GM23248 (cell line): Measurements from ENCODE around the gene UGT2A2. TPM values are rescaled to one million over a fixed set of nuclear protein-coding genes. Genes with fewer than 3 reads are reported as not detected.

Source experiments
- DNase-seq: peaks from one replicate; pipeline ENCODE4 v3.0.0-alpha.2; 2015
- H2AFZ ChIP-seq: fragments of 200-600 bp; sonication (generic); 2 replicates; pipeline ENCODE4 v1.6.1; 2016; ENCODE audit warnings: antibody characterized with exemption
- H3F3A ChIP-seq: fragments of 200-600 bp; sonication (generic); 2 replicates; pipeline ENCODE4 v1.6.1; 2016; ENCODE audit warnings: mild to moderate bottlenecking, antibody characterized with exemption, mixed run types; ENCODE audit not compliant: insufficient read depth
- H3K27ac ChIP-seq: fragments of 200-600 bp; sonication (generic); 2 replicates; pipeline ENCODE4 v1.5.1; 2016; ENCODE audit warnings: mild to moderate bottlenecking
- H3K27me3 ChIP-seq: fragments of 200-600 bp; sonication (generic); replicated peaks from 2 replicates; pipeline ENCODE4 v1.6.1; 2016; ENCODE audit warnings: mild to moderate bottlenecking; ENCODE audit not compliant: insufficient read depth
- H3K36me3 ChIP-seq: fragments of 200-600 bp; sonication (generic); 2 replicates; pipeline ENCODE4 v1.6.1; 2016; ENCODE audit warnings: low read depth, mild to moderate bottlenecking
- H3K4me1 ChIP-seq: fragments of 200-600 bp; sonication (generic); 2 replicates; pipeline ENCODE4 v1.6.1; 2016; ENCODE audit warnings: mild to moderate bottlenecking; ENCODE audit not compliant: insufficient read depth
- H3K4me2 ChIP-seq: fragments of 200-600 bp; sonication (generic); one replicate; pipeline ENCODE4 v1.6.1; 2016; ENCODE audit warnings: mild to moderate bottlenecking; ENCODE audit not compliant: unreplicated experiment
- H3K4me3 ChIP-seq: fragments of 200-600 bp; sonication (generic); 2 replicates; pipeline ENCODE4 v1.5.1; 2016; ENCODE audit warnings: mild to moderate bottlenecking
- H3K79me2 ChIP-seq: fragments of 200-600 bp; sonication (generic); 2 replicates; pipeline ENCODE4 v1.6.1; 2016; ENCODE audit warnings: mild to moderate bottlenecking; ENCODE audit not compliant: insufficient read depth
- H3K9ac ChIP-seq: fragments of 200-600 bp; sonication (generic); 2 replicates; pipeline ENCODE4 v1.6.1; 2016; ENCODE audit warnings: mild to moderate bottlenecking
- H3K9me2 ChIP-seq: fragments of 200-600 bp; sonication (generic); 2 replicates; pipeline ENCODE4 v1.6.1; 2016; ENCODE audit warnings: mixed run types, mild to moderate bottlenecking, moderate library complexity; ENCODE audit not compliant: insufficient read depth
- H3K9me3 ChIP-seq: fragments of 200-600 bp; sonication (generic); one replicate; pipeline ENCODE4 v1.6.1; 2017; ENCODE audit warnings: low read depth
- H4K20me1 ChIP-seq: fragments of 200-600 bp; sonication (generic); 2 replicates; pipeline ENCODE4 v1.6.0; 2016; ENCODE audit not compliant: insufficient read depth
- EZH2 ChIP-seq: fragments of 200-600 bp; sonication (generic); IDR thresholded peaks from 2 replicates; pipeline ENCODE4 v1.6.1; 2018; ENCODE audit warnings: antibody characterized with exemption, mild to moderate bottlenecking; ENCODE audit not compliant: insufficient read depth, poor library complexity, severe bottlenecking
- EZH2phosphoT487 ChIP-seq: fragments of 200-600 bp; sonication (generic); IDR thresholded peaks from 2 replicates; pipeline ENCODE4 v1.6.1; 2018; ENCODE audit warnings: antibody characterized with exemption, moderate library complexity, mild to moderate bottlenecking, low read depth; ENCODE audit not compliant: insufficient read depth
- WGBS, 2 experiments: methylation state at CpG; one replicate each; pipeline ENCODE4 v1.1.6; 2015 to 2017; ENCODE audit warnings: low lambda C conversion rate in 2 of 2, low coverage in 1 of 2; ENCODE audit errors: missing lambda C conversion rate in 2 of 2; 5-methylcytosine and 5-hydroxymethylcytosine counted together
- in situ Hi-C: fragments of 300-500 bp; cut with MboI; formaldehyde crosslinking; loops from 2 replicates; pipeline ENCODE4 v1.15.0; 2020
- polyA plus RNA-seq: library from polyadenylated mRNA; unstranded; fragments of >200 nt; fragmentation: Nextera tagmentation; extraction: Ambion mirVana; gene quantifications from 2 replicates; pipeline ENCODE4 v1.2.1, GENCODE V29; 2016
- total RNA-seq: library from RNA; depleted of rRNA; stranded (reverse); fragments of >200 nt; shearing (Covaris generic); gene quantifications from 2 replicates; pipeline ENCODE4 v1.2.3, GENCODE V29; 2014

Gene UGT2A2
- total and polyA plus RNA-seq, 2 experiments from 2014 or later, result not detected

GRCh38 chr4:69601065-69601464, 38.4 kb downstream of the UGT2A2 start:
- no peak overlapping the region for H3K4me2 ChIP-seq
- no peak overlapping the region for H3K4me3 ChIP-seq
- TF ChIP-seq EZH2, result no peak
- TF ChIP-seq EZH2phosphoT487, result no peak
- no peaks in the 10 kb centered on the region for H3K9me3 ChIP-seq
- no peaks in the 10 kb centered on the region for H3K27me3 ChIP-seq
- no peaks in the 10 kb centered on the region for H4K20me1 ChIP-seq
- H3K9me2 ChIP-seq, result no peaks in the 10 kb centered on the region
- no peak overlapping the region for H2AFZ ChIP-seq
- no peak overlapping the region for H3K9ac ChIP-seq
- H3K36me3 ChIP-seq, result no peaks in the 10 kb centered on the region
- no peak overlapping the region for H3K27ac ChIP-seq
- no peak for DNase-seq
- no peaks in the 10 kb centered on the region for H3K4me1 ChIP-seq
- 43 to 48% methylated on average over 4 of the region's 4 CpGs for WGBS, 2 experiments
- no peaks in the 10 kb centered on the region for H3K79me2 ChIP-seq
- H3F3A ChIP-seq, result no peaks in the 10 kb centered on the region
- in situ Hi-C loops, result no loop called here

- WGBS, 2 experiments, result 9 to 14% methylated on average over 2 of the region's 2 CpGs
- no peaks in the 10 kb centered on the region for H3K9me3 ChIP-seq
- no peaks in the 10 kb centered on the region for H3K36me3 ChIP-seq
- H3K9ac ChIP-seq, result no peak overlapping the region
- no peak for DNase-seq
- H3K4me3 ChIP-seq, result no peak overlapping the region
- no peaks in the 10 kb centered on the region for H4K20me1 ChIP-seq
- TF ChIP-seq EZH2, result no peak
- no peak for TF ChIP-seq EZH2phosphoT487
- H3K9me2 ChIP-seq, result no peaks in the 10 kb centered on the region
- no peak overlapping the region for H2AFZ ChIP-seq
- in situ Hi-C loops, result no loop called here
- H3K27ac ChIP-seq, result no peak overlapping the region
- H3F3A ChIP-seq, result no peaks in the 10 kb centered on the region
- no peak overlapping the region for H3K4me2 ChIP-seq
- no peaks in the 10 kb centered on the region for H3K79me2 ChIP-seq
- H3K4me1 ChIP-seq, result no peaks in the 10 kb centered on the region
- no peaks in the 10 kb centered on the region for H3K27me3 ChIP-seq
These were observed 39.4 kb downstream of the UGT2A2 start for GRCh38 chr4:69600013-69600412.

- H3K36me3 ChIP-seq, result no peaks in the 10 kb centered on the region
- H3K9ac ChIP-seq, result no peak overlapping the region
- H3K27ac ChIP-seq, result no peak overlapping the region
- no peaks in the 10 kb centered on the region for H3F3A ChIP-seq
- no peaks in the 10 kb centered on the region for H3K9me2 ChIP-seq
- no peak for TF ChIP-seq EZH2
- in situ Hi-C loops, result no loop called here
- no peaks in the 10 kb centered on the region for H4K20me1 ChIP-seq
- H3K79me2 ChIP-seq, result no peaks in the 10 kb centered on the region
- no peaks in the 10 kb centered on the region for H3K27me3 ChIP-seq
- H3K4me2 ChIP-seq, result no peak overlapping the region
- DNase-seq, result no peak
- 36 to 37% methylated on average over 4 of the region's 4 CpGs for WGBS, 2 experiments
- H3K4me1 ChIP-seq, result no peaks in the 10 kb centered on the region
- no peak overlapping the region for H3K4me3 ChIP-seq
- no peaks in the 10 kb centered on the region for H3K9me3 ChIP-seq
- no peak overlapping the region for H2AFZ ChIP-seq
These were observed 45.1 kb downstream of the UGT2A2 start for GRCh38 chr4:69594382-69594781.

GRCh38 chr4:69591364-69591763, 48.1 kb downstream of the UGT2A2 start:
- 0 to 11% methylated on average over 1 of the region's 1 CpG for WGBS, 2 experiments
- no peaks in the 10 kb centered on the region for H3K9me3 ChIP-seq
- H3K4me2 ChIP-seq, result no peak overlapping the region
- DNase-seq, result no peak
- no peaks in the 10 kb centered on the region for H3F3A ChIP-seq
- H3K79me2 ChIP-seq, result no peaks in the 10 kb centered on the region
- H3K36me3 ChIP-seq, result no peaks in the 10 kb centered on the region
- H3K4me1 ChIP-seq, result no peaks in the 10 kb centered on the region
- no peak overlapping the region for H3K27ac ChIP-seq
- H3K27me3 ChIP-seq, result no peaks in the 10 kb centered on the region
- no peak overlapping the region for H3K9ac ChIP-seq
- no peak overlapping the region for H3K4me3 ChIP-seq
- no peak for TF ChIP-seq EZH2phosphoT487
- in situ Hi-C loops, result no loop called here
- H3K9me2 ChIP-seq, result no peaks in the 10 kb centered on the region
- no peaks in the 10 kb centered on the region for H4K20me1 ChIP-seq
- H2AFZ ChIP-seq, result no peak overlapping the region

- 0 to 4% methylated on average over 1 of the region's 1 CpG for WGBS, 2 experiments
- Histone ChIP-seq H3K36me3 (no peaks in the 10 kb centered on the region), H3K9ac (no peak overlapping the region), H2AFZ (no peak overlapping the region), H3K4me1 (no peaks in the 10 kb centered on the region), H3K9me2 (no peaks in the 10 kb centered on the region), H3K4me2 (no peak overlapping the region), H3K27ac (no peak overlapping the region), H3K79me2 (no peaks in the 10 kb centered on the region), H3K27me3 (no peaks in the 10 kb centered on the region), H3K4me3 (no peak overlapping the region), H4K20me1 (no peaks in the 10 kb centered on the region), H3F3A (no peaks in the 10 kb centered on the region), H3K9me3 (no peaks in the 10 kb centered on the region)
- in situ Hi-C loops, result no loop called here
- DNase-seq, result no peak
- no peak for TF ChIP-seq EZH2
- no peak for TF ChIP-seq EZH2phosphoT487
These were observed 49.6 kb downstream of the UGT2A2 start for GRCh38 chr4:69589884-69590283.
